ENCODE data around the gene PSMD12.
"Not testable (repeated sequence)": the region's sequence is repeated elsewhere in the genome, so short reads cannot be mapped to it uniquely, and the experiment has no call there.

PSMD12 gene

DNA sequence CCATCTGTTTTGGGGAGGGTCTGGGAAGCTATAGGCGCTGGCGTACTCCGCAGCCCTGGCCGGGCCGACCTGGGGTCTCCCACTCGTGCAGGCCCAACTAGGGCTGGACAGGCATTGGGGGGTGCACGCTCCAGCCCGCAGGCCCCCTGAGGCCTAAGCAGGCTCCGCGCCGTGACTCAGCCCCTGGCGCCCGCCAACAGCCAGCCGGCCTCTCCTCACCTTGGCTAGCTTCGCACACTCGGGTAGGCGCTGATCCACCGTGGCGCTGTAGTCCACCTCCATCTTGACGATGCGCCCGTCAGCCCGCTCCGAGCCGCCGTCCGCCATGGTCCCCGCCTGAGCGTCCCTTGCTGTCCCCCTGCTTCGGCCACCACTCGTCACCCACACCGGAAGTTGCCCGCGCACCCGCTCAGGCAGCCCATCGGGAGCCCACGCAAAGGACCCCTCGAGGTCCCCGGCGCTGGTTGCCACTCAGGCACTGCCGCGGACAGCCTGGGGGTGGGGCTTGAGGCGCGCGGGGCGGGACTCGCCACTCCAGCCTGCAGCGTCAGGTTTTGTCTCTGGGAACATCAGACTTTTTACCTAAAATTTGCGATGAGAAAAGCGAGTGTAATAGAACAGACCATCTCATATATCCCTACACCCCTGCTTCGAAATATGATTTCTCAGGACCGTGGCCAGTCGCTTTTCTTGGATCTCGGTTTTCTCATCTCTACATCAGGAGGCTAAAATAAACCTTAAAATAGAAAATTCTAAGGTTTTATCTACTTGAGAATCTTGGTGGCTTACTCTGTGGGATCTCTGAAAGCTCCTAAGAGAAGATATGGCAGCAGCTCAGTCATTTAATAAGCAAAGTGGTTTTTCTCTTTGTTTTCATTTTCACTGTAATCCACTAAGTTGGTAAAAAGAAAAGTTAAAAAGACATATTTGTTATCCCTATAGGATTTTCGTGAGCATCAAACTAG is at the start of gene PSMD12:
Gene PSMD12 (minus strand): TSS at position 385 of the 965 bp plus-strand sequence. CDS start 58 bp downstream, at position 327.
- peak; percentile 91 to 94 for DNase-seq

DNA sequence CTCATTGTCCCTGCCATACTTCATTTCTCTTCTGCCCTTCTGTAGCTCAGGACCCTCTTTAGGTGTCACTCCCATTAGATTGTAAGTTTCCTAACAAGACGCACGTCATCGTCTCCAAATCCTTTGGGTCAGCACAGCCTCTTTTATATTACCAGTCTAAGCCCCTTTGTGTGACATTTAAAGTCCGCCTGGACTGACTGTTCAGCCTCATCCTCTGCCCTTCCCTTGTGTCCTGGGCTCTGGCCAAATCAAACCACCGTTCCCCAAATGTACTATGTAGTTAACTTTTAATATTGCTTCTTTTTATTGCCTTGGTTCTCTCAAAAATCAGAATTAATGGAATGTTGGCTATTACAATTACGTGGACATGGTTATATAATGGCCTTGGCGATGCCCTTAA is 48.9 kb upstream of the PSMD12 start:
- no peak for DNase-seq

DNA sequence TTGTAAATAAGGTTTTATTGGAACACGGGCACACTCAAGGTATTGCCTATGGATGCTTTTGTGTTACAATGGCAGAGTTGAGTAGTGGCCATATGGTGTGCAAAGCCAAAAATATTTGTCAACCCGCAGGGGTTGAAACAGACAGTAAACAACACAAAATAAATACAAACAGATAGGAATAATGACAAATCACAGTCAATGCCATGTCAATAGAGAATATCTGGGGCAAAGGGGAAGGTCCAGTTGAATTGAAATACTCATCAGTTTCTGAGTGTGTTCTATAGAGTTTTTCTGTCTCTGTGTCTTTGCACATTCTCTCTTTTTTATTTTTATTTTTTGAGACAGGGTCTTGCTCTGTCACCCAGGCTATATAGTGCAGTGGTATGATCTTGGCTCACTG is 48.2 kb upstream of the PSMD12 start:
- DNase-seq: no peak

DNA sequence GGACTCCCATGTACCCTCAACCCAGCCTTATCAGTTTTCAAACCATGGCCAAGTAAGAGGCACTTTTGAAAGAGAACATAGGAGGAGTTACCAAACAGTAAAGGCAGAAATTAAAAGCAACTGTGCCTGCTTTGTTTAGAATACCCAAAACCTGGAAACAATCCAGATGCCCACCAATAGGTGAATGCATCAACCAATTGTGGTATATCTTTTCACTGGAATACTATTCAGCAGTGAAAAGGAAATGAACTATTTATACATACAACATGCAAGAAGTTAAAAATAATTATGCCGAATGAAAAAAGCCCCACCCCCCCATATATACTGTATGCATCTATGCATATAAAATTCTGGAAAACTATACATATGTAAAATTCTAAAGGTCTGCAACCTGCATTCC is 47.8 kb upstream of the PSMD12 start:
- no peak for DNase-seq

DNA sequence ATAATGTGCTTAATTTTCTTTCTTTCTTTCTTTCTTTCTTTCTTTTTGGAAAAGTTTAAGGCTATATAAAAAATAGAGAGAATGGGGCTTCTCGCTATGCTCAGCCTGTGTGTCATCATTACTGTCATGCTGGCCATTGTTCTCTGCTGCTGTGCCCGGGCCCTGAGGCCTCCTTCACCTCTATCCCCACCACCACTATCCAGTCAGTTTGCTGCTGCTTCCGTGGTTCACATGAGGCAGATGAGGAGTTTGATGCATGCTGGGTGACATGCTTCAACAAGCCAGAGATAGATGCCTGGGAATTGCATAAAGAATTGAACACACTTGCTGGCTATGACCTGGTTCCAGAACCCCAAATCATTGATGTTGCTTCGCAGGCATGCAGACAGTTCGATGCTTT is 47.0 kb upstream of the PSMD12 start:
- no peak for DNase-seq

DNA sequence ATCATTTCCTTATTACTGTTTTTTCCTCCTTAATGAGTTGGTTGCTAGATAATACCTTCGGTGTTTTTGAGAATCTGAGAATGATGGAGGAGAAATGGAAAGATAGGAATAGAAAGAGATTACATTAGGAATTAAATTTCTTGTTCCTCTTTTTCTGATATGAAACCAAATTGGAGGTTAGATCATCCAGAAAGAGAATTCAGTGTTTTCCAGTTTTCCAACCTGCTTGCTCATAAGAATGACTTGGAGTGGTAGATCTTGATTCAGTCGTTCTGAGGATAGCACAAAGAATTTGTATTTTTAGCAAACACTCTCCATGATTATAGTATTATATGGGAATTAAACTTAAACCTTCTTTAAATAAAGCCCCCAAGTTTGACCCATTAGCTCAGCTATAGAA is 46.6 kb upstream of the PSMD12 start:
- no peak for DNase-seq

DNA sequence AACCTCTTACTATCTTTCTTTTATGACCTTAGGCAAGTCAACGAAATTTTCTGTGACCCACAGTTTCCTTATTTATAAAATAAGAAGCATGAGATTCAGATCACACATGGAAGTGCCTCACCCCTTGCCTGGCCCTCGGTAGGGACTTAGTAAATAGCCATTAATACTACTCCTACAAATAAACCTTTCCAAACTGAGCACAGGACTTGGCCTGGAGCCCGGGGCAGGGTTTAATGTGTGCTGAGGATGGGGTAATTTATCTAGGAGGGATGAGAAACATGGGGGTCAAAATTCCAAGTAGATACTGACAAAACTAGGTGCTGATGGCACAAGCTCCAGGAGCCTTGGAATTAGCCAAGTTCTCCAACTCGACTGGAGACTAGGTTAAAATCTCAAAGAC is 45.7 kb upstream of the PSMD12 start:
- no peak for DNase-seq

DNA sequence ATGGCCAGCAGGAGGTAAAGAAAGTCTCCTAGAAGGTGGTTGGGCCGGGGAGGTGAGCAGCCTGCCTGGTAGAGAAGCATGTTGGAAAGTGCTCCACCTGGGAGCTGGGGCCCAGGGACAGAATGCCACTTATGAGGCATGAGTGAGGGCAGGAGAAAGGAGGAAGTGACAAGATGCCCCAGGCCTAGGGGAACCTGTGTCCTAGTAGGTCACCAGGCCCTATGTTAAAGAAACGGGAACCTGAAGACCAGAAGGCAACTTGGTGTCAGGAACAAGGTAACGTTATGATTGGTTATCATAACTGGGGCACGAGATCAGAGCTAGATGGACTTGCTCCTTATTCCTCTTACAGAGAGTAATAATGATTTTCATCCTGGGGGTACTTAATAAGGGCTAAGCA is 45.0 kb upstream of the PSMD12 start:
- DNase-seq: no peak

DNA sequence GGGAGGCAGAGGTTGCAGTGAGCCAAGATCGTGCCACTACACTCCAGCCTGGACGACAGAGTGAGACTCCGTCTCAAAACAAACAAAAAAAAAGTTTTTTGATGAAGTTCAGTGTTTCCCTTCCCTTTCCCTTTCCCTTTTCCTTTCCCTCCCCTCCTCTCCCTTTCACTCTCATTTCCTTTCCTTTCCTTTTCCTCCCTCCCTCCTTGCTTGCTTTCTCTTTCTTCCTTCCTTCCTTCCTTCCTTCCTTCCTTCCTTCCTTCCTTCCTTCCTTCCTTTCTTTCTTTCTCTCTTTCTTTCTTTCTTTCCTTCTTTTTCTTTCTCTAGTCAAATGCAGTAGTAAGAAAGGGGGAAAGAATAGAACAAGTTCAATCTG is 42.1 kb upstream of the PSMD12 start:
- not testable (repeated sequence) for DNase-seq

DNA sequence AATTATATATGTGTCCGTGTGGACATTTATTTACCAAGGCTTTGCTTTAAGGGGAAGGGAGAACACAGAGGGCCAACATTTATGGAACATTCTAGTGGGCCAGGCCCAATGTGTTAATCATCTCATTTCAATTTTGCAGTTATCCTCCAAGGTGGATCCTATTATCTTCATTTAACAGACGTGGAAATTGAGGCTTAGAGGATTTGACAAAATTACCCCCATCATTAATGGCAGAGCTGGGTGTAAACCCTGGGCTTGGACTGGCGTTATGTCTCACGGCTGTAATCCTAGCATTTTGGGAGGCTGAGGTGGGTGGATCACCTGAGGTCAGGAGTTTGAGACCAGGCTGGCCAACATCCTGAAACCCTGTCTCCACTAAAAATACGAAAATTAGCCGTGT is 37.1 kb upstream of the PSMD12 start:
- no peak for DNase-seq

DNA sequence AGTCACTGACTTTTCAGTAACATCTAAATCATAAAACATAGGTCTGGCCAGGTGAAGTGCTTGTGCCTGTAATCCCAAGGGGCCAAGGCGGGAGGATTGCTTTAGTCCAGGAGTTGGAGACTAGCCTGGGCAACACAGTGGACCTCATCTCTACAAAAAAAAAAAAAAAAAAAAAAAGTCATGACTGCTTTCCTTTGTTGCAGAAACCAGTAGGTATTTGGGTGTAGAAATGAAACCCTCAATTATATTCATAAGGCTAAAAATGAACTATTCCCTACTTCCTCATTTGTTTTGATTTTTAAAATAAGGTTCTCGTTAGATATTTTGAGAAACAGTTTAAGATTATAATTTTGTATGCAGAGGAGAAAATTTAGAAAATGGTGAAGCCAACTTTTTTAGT is 36.7 kb upstream of the PSMD12 start:
- no peak for DNase-seq

DNA sequence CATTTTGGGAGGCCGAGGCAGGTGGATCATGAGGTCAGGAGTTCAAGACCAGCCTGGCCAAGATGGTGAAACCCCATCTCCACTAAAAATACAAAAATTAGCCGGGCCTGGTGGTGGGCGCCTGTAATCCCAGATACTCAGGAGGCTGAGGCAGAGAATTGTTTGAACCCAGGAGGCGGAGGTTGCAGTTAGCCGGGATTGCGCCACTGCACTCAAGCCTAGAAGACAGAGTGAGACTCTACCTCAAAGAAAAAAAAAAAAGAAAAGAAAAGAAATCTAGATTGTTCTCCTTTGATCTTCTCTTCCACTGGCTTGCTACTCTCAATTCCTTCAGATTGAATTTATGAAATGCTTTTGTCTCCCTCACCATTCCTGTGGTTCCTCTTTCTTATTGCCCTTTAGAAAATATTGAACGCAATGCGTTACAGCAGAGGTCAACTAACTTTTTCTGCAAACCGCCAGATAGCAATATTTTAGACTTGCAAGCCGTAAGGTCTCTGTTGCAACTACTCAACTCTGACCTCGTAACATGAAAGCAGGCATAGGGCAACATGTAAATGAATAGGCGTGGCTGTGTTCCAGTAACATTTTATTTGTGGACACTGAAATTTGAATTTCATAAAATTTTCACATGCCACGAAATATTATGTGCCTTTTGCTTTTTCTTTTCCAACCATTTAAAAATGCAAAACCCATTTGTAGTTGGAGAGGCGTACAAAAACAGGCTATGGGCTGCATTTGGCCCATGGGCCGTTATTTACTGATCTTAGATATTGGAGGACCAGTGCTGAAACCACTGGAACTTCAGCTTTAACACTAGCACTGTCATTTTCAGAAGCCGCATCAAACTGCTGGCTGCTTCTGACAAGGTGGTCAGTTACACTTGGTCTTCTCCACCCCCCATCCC is 35.5 kb upstream of the PSMD12 start:
- DNase-seq: no peak

DNA sequence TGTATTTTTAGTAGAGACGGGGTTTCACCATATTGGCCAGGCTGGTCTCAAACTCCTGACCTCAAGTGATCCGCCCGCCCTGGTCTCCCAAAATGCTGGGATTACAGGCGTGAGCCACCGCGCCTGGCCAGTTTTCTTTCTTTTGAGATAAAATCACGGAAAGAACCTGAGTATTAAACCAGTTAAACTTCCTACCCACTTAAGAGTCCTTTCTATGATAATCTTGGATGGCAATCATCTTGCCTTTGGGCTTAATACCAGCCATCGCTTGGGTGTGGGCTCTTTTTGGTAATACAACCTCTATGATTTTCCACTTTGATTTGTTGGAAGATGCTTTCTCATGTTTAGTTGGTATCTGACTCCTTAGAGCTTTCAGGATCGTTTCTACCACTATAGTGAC is 34.7 kb upstream of the PSMD12 start:
- no peak for DNase-seq

DNA sequence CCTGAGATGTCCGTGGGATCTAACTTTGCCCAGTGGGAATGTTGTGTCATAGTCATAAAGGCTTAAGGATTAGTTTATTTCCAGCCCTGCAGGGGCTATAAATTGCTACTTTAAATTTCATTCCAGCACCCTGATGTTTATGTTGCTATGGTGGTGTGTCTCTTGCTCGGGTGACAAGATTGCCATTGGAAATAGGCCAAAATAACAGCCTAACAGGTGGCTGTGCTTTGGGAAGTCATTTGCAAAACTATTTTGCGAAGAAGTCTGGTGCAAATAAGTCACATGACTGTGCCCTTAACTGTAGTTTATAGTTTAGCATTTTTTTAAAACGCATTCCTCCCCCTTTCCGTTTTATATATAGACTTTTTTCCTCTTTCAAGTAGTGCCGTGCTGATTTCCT is 33.8 kb upstream of the PSMD12 start:
- DNase-seq: no peak

DNA sequence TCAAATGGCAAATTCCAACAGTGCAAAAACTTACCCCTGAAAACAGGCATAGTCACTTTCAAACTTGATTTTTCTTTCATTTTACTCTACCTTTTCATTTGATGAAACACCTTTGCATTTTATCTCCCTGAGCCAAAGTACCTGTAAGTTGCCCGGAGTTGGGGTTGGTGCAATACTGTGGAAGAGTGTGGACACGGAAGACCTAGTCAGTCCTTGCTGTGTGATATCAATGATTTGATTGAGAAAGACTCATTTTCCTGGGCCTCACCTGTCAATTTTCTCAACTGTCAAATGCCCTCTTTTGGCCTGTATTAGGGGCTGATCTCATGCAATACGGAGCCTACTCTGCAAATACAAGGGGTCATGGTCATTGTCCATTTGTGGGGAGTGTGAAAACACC is 33.3 kb upstream of the PSMD12 start:
- no peak for DNase-seq

DNA sequence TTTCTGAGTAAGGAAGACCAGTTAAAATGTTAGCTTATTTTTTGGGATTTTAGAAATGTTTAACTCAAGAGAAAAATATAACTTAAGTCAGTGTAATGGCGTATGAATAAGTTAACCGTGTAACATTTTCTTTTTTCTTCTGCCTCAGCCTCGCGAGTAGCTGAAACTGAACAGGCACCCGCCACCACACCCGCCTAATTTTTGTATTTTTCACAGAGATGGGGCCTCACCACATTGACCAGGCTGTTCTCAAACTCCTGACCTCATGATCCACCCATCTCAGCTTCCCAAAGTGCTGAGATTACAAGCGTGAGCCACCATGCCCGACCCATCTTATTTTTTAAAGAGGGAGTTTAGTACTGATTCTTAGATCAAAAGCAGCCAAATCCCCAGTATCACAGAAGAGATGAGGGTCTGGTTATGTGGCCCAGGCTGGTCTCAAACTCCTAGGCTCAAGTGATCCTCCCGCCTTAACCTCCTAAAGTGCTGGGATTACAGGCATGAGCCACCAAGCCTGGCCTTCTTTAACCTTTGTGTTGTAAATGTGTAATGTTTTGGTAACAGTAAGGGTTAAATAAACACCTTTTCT is 27.5 kb upstream of the PSMD12 start:
- no peak for DNase-seq

DNA sequence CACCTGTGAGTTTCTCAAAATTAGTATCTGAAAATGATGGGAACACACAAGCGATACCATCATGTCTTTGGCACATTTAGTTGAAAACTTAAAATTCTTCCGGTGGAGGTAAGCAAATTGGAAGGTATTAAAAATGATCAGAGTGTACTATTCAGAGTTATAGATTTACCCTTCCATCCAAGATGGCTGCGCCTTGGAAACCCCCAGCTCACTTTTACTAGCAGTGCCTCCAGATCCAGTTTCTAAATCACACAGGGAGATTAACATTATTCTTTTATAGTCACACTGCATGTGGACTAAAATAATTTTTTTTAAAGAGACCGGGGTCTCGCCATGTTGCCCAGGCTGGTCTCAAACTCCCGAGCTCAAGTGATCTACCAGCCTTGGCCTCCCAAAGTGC is 25.7 kb upstream of the PSMD12 start:
- no peak for DNase-seq

DNA sequence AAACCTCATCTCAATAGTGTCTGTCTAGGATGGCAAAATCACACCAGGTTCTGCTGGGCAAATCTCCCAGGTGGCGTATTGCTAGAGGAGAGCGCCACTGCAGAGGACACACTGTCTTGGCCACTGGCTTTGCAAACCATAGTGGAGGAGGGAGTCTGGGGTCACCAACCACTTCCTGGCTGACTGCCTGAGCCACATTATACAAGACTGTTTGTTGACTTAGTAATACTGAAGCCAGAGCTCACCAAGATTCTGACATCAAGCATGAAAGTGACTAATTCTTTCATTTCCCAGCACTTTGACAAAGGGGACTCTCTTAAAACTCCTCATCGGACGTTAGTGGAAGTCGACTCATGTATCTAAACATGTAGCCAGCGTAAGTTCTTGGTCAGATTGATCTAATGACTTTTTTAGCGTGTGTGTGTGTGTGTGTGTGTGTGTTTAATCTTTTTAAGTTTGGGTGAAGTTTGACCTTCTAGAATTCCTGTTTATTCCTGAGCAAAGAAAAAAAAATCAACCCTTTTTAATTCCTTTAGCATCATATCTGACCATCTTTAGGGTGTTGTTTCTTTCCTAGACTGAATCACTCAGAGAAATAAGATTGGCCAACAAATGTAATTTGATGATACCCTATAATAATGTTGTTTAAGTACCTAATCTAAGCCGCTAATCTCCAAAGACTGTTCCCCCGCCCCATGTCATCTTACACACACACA is 24.4 kb upstream of the PSMD12 start:
- DNase-seq: peak; percentile 46 to 60

DNA sequence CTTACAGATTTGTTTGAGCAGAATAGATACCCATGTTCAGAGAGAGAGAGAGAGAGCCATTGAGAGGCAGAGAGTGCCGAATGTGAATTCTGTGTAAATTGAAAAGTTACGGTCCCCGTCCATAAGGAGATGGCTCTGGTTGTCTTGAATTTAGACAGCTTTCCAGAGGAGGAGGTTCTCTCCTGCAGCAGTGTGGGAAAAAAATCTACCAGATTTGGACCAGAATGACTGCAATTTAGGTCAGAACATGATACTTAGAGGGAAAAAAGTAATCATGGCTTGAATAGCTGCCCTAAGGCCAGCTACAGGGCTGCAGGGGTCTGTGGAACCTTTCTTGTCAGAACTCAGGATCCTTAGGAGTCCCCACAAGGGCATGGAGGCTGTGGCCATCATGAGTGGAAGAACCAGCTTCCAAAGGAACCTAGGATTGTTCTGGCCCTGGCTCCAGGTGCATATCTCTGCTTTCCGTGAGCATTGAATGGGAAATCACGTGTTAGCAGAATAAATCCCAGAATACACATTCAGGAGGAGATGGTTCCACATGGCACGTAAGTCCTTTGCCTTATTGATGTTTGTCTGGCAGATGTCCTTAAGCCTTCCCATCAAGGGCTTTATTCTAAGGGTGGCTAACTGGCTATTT is 23.7 kb upstream of the PSMD12 start:
- DNase-seq: no peak

DNA sequence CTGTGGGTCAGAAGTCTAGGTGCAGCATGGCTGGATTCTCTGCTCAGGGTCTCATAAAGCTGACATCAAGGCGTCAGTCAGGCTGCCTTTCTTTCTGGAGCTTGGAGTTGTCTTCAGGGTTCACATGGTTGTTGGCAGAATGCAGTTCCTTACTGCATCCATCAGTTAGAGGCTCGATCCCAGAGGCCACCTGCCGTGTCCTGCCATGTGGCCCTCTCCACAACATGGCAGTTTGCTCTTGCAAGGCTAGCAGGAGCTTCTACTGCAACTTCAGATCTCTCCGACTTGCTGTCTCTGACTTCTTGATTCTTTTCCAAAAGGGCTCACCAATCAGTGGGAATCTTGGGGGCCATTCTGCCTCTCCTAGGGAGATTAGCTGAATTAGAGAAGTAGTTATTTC is 22.6 kb upstream of the PSMD12 start:
- no peak for DNase-seq

DNA sequence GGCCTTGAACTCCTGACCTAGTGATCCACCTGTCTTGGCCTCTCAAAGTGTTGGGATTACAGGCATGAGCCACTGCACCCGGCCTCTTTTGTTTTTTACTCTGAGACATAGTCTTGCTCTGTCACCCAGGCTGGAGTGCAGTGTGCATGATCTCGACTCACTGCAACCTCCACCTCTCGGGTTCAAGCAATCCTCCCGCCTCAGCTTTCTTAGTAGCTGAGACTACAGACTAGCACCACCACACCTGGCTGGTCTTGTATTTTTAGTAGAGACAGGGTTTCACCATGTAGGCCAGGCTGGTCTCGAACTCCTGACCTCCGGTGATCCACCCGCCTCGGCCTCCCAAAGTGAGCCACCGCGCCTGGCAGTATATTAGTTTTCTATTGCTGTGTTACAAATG is 22.2 kb upstream of the PSMD12 start:
- not testable (repeated sequence) for DNase-seq

DNA sequence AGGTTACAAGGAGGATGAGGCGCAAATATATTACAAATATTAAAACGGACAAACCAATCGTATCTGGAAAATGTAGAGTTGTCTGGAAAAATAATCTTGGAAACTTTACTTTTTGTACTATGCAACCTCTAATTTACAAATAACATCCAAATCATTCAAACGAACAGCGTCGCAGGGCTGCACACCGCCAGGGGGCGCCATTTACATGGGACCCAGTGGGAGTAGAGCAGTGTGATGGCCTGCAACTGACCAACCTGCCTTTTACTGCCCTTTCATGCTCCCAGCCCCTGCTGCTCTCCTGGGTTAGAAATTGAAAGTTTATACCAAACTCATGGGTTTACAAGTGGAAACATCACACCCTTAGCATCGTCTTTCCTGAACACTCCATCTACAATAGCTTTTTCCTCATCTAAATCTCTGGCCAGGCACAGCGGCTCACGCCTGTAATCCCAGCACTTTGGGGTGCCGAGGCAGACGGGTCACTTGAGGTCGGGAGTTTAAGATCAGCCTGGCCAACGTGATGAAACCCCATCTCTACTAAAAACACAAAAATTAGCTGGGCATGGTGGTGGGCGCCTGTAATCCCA is 20.7 kb upstream of the PSMD12 start:
- DNase-seq: peak; percentile 63 to 65

All from activated CD4-positive, alpha-beta T cell treated with anti-CD3 and anti-CD28 coated beads for 4 hours (primary cell).